Neural progenitor cell (in vitro differentiated cells): ENCODE results near the gene ADD3.

Experiments
- CTCF ChIP-seq: fragments of 200-600 bp; sonication (generic); IDR thresholded peaks from 2 replicates; pipeline ENCODE4 v1.5.1; 2017; ENCODE audit warnings: antibody characterized with exemption, mild to moderate bottlenecking
- EZH2 ChIP-seq: fragments of 200-600 bp; sonication (generic); IDR thresholded peaks from 2 replicates; pipeline ENCODE4 v1.6.1; 2017; ENCODE audit warnings: antibody characterized with exemption, mild to moderate bottlenecking, moderate library complexity
- EZH2phosphoT487 ChIP-seq: fragments of 200-600 bp; sonication (generic); IDR thresholded peaks from 2 replicates; pipeline ENCODE4 v1.6.1; 2017; ENCODE audit warnings: antibody characterized with exemption

- no peak for TF ChIP-seq CTCF
- no peak for TF ChIP-seq EZH2phosphoT487
- TF ChIP-seq EZH2, result no peak
These were observed 31.1 kb upstream of the ADD3 start for GRCh38 chr10:109976681-109977080.
